Activated CD8-positive, alpha-beta T cell treated with anti-CD3 and anti-CD28 coated beads for 36 hours (primary cell): ENCODE measurements around the gene SLC8A1. TPM values are rescaled to one million over a fixed set of nuclear protein-coding genes. Genes with fewer than 3 reads are reported as not detected.

ENCODE experiments used
- ATAC-seq: fragments of 200-7000 bp; cut with Tn5 transposase; one replicate; pipeline ENCODE4 v1.10.0; 2021; ENCODE audit warnings: mild to moderate bottlenecking, moderate library complexity
- CTCF ChIA-PET: fragments of 350-600 bp; sonication (Branson Sonifier 250); formaldehyde crosslinking; loops from one replicate; lab custom pipeline; 2021; ENCODE audit warnings: antibody characterized with exemption; lab: Charles Lee
- POLR2A ChIA-PET: fragments of 350-600 bp; sonication (Branson Sonifier 250); formaldehyde crosslinking; loops from one replicate; lab custom pipeline; 2021; ENCODE audit warnings: antibody characterized with exemption; lab: Charles Lee
- DNase-seq: peaks from one replicate; pipeline ENCODE4 v3.0.0-alpha.2; 2020
- H3K27ac Mint-ChIP-seq: one replicate; pipeline ENCODE4 v1.8.0; 2021; ENCODE audit warnings: mild to moderate bottlenecking, mixed read lengths
- H3K27me3 Mint-ChIP-seq: one replicate; pipeline ENCODE4 v1.8.0; 2021; ENCODE audit warnings: mixed read lengths
- H3K36me3 Mint-ChIP-seq: one replicate; pipeline ENCODE4 v1.8.0; 2021; ENCODE audit warnings: low read depth, mixed read lengths
- H3K4me1 Mint-ChIP-seq: one replicate; pipeline ENCODE4 v1.8.0; 2021; ENCODE audit warnings: low read depth, mixed read lengths
- H3K4me3 Mint-ChIP-seq: one replicate; pipeline ENCODE4 v1.8.0; 2021; ENCODE audit warnings: mild to moderate bottlenecking, moderate library complexity, mixed read lengths
- H3K9me3 Mint-ChIP-seq: one replicate; pipeline ENCODE4 v1.8.0; 2021; ENCODE audit warnings: mixed read lengths
- intact Hi-C: fragments of 100-400 bp; cut with micrococcal nuclease; formaldehyde crosslinking; loops from one replicate; pipeline ENCODE4 v1.10.0; 2022
- total RNA-seq, 2 experiments: library from RNA; stranded (reverse); gene quantifications; one replicate each; pipeline ENCODE4 v1.2.3, GENCODE V29; 2021
- TF ChIP-seq, protein P1 (sequence below): fragments of 200-600 bp; IDR thresholded peaks from one replicate; pipeline ENCODE4 v1.8.0; 2022; ENCODE audit warnings: antibody characterized with exemption, mild to moderate bottlenecking

The SLC8A1 gene
- total RNA-seq, 2 experiments from 2014 or later: 0.23 to 0.34 TPM

DNA sequence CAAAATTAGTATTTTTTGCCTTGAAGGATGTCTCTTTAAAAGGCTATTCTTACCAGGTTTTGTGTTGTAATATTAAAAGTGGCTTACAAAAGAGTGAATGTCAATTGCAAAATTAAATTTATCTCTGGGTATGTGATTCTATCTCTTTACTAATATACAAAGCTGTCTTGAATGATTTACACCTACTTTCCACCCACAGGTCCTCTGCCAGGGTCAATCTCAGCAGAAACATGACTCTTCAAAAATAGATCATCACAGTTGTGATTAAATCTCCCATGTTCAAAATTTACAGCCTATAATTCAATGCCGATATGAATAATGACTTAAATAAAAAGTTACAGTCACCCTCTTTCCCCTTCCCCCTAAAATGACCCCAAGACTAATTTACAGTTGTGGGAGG is 78.8 kb downstream of the SLC8A1 start:
- ChIA-PET POLR2A (no interaction called here), CTCF (no interaction called here)
- DNase-seq (no peak), ATAC-seq (no peak)
- TF ChIP-seq, protein P1, sequence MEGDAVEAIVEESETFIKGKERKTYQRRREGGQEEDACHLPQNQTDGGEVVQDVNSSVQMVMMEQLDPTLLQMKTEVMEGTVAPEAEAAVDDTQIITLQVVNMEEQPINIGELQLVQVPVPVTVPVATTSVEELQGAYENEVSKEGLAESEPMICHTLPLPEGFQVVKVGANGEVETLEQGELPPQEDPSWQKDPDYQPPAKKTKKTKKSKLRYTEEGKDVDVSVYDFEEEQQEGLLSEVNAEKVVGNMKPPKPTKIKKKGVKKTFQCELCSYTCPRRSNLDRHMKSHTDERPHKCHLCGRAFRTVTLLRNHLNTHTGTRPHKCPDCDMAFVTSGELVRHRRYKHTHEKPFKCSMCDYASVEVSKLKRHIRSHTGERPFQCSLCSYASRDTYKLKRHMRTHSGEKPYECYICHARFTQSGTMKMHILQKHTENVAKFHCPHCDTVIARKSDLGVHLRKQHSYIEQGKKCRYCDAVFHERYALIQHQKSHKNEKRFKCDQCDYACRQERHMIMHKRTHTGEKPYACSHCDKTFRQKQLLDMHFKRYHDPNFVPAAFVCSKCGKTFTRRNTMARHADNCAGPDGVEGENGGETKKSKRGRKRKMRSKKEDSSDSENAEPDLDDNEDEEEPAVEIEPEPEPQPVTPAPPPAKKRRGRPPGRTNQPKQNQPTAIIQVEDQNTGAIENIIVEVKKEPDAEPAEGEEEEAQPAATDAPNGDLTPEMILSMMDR: no peak
- no peaks in the 10 kb centered on the region for H3K36me3 Mint-ChIP-seq
- no peak overlapping the region for H3K27ac Mint-ChIP-seq
- intact Hi-C loops: no loop called here
- H3K27me3 Mint-ChIP-seq: no peaks in the 10 kb centered on the region
- H3K9me3 Mint-ChIP-seq: no peaks in the 10 kb centered on the region
- no peaks in the 10 kb centered on the region for H3K4me1 Mint-ChIP-seq
- no peak overlapping the region for H3K4me3 Mint-ChIP-seq

DNA sequence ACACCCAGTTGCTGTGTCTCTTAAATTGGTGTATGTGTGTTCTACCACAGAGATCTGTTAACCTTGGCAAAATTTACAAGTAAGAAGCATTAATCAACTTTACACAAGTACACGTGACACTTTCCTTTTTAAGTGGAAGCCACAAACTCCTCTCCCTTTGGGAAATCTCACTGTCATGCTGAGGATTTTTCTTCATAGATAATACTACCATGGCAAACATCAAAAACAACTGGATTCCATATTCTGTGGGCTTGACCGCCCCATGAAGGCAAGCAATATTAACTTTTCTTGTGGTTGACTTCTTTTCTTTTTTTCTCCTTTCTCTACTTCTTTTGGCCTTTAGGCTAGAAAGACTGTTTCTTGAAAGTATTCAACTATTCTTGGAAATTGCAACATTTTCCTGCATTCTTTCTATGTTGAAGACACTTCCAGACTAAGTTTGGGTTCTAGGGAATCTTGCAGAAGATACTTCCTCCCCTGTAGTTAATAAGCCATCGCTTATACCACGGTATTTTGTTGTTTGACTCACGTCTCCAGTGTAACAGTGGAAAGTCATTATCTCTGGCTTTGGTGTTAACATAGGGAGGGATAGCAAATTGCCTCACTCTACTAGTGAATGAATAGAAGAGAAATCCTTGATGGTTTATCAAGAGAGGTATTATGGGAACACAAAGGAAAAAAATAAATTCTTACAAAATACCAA is 79.5 kb downstream of the SLC8A1 start:
- Mint-ChIP-seq H3K27me3 (no peaks in the 10 kb centered on the region), H3K36me3 (no peaks in the 10 kb centered on the region), H3K4me3 (no peak overlapping the region), H3K9me3 (no peaks in the 10 kb centered on the region), H3K27ac (no peak overlapping the region), H3K4me1 (no peaks in the 10 kb centered on the region)
- TF ChIP-seq, protein P1: no peak
- intact Hi-C loops: no loop called here
- CTCF ChIA-PET: no interaction called here
- POLR2A ChIA-PET: no interaction called here
- no peak for DNase-seq
- no peak for ATAC-seq

DNA sequence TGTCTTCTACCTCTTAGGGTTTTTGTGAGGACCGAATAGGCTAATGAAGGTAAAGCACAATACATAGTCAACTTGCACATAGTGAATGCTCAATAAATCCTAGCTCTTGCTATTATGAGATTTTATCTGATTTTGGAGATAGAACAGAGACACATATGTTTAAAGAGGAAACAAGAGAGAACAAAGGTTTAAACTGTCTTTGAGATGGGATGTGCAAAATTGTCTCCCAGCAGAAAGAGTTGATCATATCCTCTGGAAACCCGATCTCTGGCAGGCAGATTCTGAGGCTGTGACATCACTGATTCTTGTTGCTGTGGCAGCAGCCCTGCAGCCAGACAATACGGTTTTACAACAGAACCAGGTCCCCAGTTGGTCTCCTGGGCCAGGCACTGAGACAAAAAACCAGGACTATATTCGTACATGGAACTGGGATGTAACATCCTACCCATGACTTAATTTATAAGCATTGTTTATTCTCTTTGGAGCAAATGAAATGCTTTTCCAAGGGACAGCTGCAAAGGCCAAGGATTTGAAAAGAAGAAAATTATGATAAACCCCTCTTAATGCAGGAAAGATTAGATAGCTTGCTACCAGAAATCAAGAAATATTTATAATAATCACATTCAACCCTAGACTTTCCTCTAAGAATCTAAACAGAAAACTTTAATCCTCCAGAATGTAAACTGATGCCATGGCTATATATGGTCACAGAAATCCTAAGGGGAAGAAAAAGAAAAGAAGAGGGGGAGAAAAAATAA is 80.2 kb downstream of the SLC8A1 start:
- Mint-ChIP-seq H3K27me3 (no peaks in the 10 kb centered on the region), H3K4me3 (no peak overlapping the region), H3K4me1 (no peaks in the 10 kb centered on the region), H3K27ac (no peak overlapping the region), H3K36me3 (no peaks in the 10 kb centered on the region), H3K9me3 (no peaks in the 10 kb centered on the region)
- ATAC-seq (no peak), DNase-seq (no peak)
- TF ChIP-seq, protein P1: no peak
- intact Hi-C loops: no loop called here
- POLR2A ChIA-PET: no interaction called here
- CTCF ChIA-PET: interaction anchor here (0.6 kb wide), 1 partner anchor 28 kb away, joined by 3 read pairs; no protein-coding TSS in a partner anchor

DNA sequence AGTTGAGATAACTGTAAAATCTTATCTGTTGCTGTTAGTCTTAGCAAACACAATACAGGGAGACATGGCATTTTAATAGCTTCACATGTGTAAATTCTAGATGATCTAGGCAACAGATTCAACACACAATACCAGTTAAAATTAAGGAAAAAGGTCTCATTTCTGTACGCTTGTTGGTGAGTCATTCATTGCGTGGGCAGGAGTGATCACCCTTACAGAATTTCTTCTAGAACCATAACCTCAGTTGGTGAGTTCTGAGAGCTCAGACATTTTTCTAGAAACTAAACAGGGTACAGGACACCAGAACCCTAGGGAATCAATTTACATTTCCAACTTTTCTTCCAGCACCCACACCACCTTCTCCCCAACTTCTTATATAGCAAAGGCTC is 81.9 kb downstream of the SLC8A1 start:
- ATAC-seq (no peak), DNase-seq (peak; percentile 28)
- ChIA-PET CTCF (no interaction called here), POLR2A (no interaction called here)
- Mint-ChIP-seq H3K27ac (no peak overlapping the region), H3K4me3 (no peak overlapping the region), H3K9me3 (no peaks in the 10 kb centered on the region), H3K36me3 (no peaks in the 10 kb centered on the region), H3K4me1 (no peaks in the 10 kb centered on the region), H3K27me3 (no peaks in the 10 kb centered on the region)
- TF ChIP-seq, protein P1: no peak
- intact Hi-C loops: no loop called here
